Esophagus (tissue), 2 donors: ENCODE data around the gene ONECUT1. TPM values are rescaled to one million over a fixed set of nuclear protein-coding genes. Genes with fewer than 3 reads are reported as not detected.

Experiments used
- H3K27ac ChIP-seq, 2 donors: one replicate each; pipeline ENCODE4 v1.5.1; 2013; ENCODE audit warnings: low read depth in 2 of 2, mild to moderate bottlenecking in 2 of 2, inconsistent platforms in 1 of 2, low read length in 1 of 2, moderate library complexity in 1 of 2
- H3K27me3 ChIP-seq, 2 donors: one replicate each; pipeline ENCODE4 v1.6.1; 2013; ENCODE audit warnings: low read length in 2 of 2, control low read depth in 1 of 2, mild to moderate bottlenecking in 1 of 2; ENCODE audit not compliant: insufficient read depth in 2 of 2, control insufficient read depth in 1 of 2
- H3K36me3 ChIP-seq, 2 donors: one replicate each; pipeline ENCODE4 v1.6.1; 2013; ENCODE audit warnings: low read length in 1 of 2; ENCODE audit not compliant: control insufficient read depth in 2 of 2, insufficient read depth in 2 of 2
- H3K4me1 ChIP-seq, 2 donors: one replicate each; pipeline ENCODE4 v1.6.1; 2013; ENCODE audit warnings: low read length in 1 of 2; ENCODE audit not compliant: control insufficient read depth in 2 of 2, insufficient read depth in 2 of 2
- H3K4me3 ChIP-seq, 2 donors: one replicate each; pipeline ENCODE4 v1.5.1; 2013; ENCODE audit warnings: low read length in 2 of 2, mild to moderate bottlenecking in 2 of 2, low read depth in 1 of 2, moderate library complexity in 1 of 2
- H3K9me3 ChIP-seq, 2 donors: one replicate each; pipeline ENCODE4 v1.6.1; 2013; ENCODE audit warnings: mild to moderate bottlenecking in 2 of 2, low read depth in 1 of 2, low read length in 1 of 2, moderate library complexity in 1 of 2; ENCODE audit not compliant: control insufficient read depth in 2 of 2, insufficient read depth in 1 of 2
- WGBS, 2 donors: extraction: QIAGEN DNeasy Blood & Tissue Kit; methylation state at CpG; one replicate each; pipeline ENCODE4 v1.1.7; 2013; 5-methylcytosine and 5-hydroxymethylcytosine counted together
- polyA plus RNA-seq, 2 donors: library from polyadenylated mRNA; stranded (reverse); fragments of 200-250 nt; gene quantifications; one replicate each; pipeline ENCODE4 v1.2.3, GENCODE V29; 2013
- donor health status: healthy with polysubstance abuse.
- donor health status: Bipolar disorder and iron deficiency.

ONECUT1 gene
- polyA plus RNA-seq, 2 donors: not detected

- no peaks in the 10 kb centered on the region for H3K27me3 ChIP-seq
- H3K4me1 ChIP-seq: peaks cover 0 to 3% of the 10 kb centered on the region in 2 donors
- WGBS, 2 donors: 38 to 41% methylated on average over 1 of the region's 1 CpG
- no peaks in the 10 kb centered on the region for H3K9me3 ChIP-seq
- no peak overlapping the region for H3K4me3 ChIP-seq
- H3K36me3 ChIP-seq: no peaks in the 10 kb centered on the region
- H3K27ac ChIP-seq: peak overlapping the region in 1 of 2 donors; percentile 6
Observed at GRCh38 chr15:52710050-52710707, 80.0 kb downstream of the ONECUT1 start.

- peak overlapping the region; percentile 9 to 23 for H3K4me3 ChIP-seq
- WGBS, 2 donors: 46 to 53% methylated on average over 10 of the region's 10 CpGs
Observed at GRCh38 chr15:52709187-52709981, 80.8 kb downstream of the ONECUT1 start.

More at GRCh38 chr15:52709187-52709981, 80.8 kb downstream of the ONECUT1 start:
- no peak overlapping the region for H3K27ac ChIP-seq
- H3K27me3 ChIP-seq: no peaks in the 10 kb centered on the region
- no peaks in the 10 kb centered on the region for H3K36me3 ChIP-seq
- no peaks in the 10 kb centered on the region for H3K9me3 ChIP-seq
- H3K4me1 ChIP-seq: peaks cover 0 to 3% of the 10 kb centered on the region in 2 donors

Other genes with a start within 250 kb of the ONECUT1 start
- gene ARPP19, start 221.3 kb downstream of the ONECUT1 start, polyA plus RNA-seq: 10 to 100 TPM; 16.1 to 25.8 TPM
- gene ATOSA, start 110.9 kb downstream of the ONECUT1 start, polyA plus RNA-seq: 100 to 1,000 TPM in 1 of 2 donors, 10 to 100 TPM in 1; 28.1 to 104 TPM